Left lung (tissue), 10 donors: Measurements from ENCODE around the gene ARSB. TPM values are rescaled to one million over a fixed set of nuclear protein-coding genes. Genes with fewer than 3 reads are reported as not detected.

Experiments used
- ATAC-seq: fragments of 200-7000 bp; cut with Tn5 transposase; one replicate; pipeline ENCODE4 v1.9.1; 2020; ENCODE audit warnings: moderate library complexity
- DNase-seq, 4 donors: peaks; one replicate each; pipeline ENCODE4 v3.0.0-alpha.2; 2013 to 2020
- H3K27ac ChIP-seq, 2 donors: fragments of 200-600 bp; sonication (generic) in 1 of 2; one replicate each; pipeline versions ENCODE4 v1.5.0 to v1.8.0; 2020 to 2021
- H3K27me3 ChIP-seq, 2 donors: fragments of 200-600 bp; sonication (generic) in 1 of 2; one replicate each; pipeline versions ENCODE4 v1.5.0 to v1.8.0; 2020 to 2021
- H3K36me3 ChIP-seq, 2 donors: fragments of 200-600 bp; sonication (generic) in 1 of 2; one replicate each; pipeline versions ENCODE4 v1.5.0 to v1.8.0; 2020 to 2021
- H3K4me1 ChIP-seq, 2 donors: fragments of 200-600 bp; one replicate each; pipeline ENCODE4 v1.8.0; 2021
- H3K4me3 ChIP-seq, 2 donors: fragments of 200-600 bp; sonication (generic) in 1 of 2; one replicate each; pipeline versions ENCODE4 v1.5.0 to v1.8.0; 2020 to 2021; ENCODE audit warnings: mild to moderate bottlenecking in 1 of 2
- H3K9me3 ChIP-seq, 2 donors: fragments of 200-600 bp; sonication (generic) in 1 of 2; one replicate each; pipeline versions ENCODE4 v1.5.0 to v1.8.0; 2020 to 2021
- intact Hi-C, 2 donors: fragments of 100-400 bp; cut with DNase I; formaldehyde crosslinking; loops; one replicate each; pipeline versions ENCODE4 v1.11.2 to v1.14.2; 2022
- polyA plus RNA-seq, 6 donors: library from polyadenylated mRNA; unstranded; fragments of 120-200 nt; gene quantifications; one replicate each; pipeline ENCODE4 v1.2.1, GENCODE V29; 2013; ENCODE audit not compliant: insufficient read length in 6 of 6
- total RNA-seq, 2 donors: library from RNA; stranded (reverse); fragmentation: NEBNext Ultra II Directional; extraction: Animal tissue kit (Norgen Biotek cat#: 25700); gene quantifications; one replicate each; pipeline ENCODE4 v1.2.1, GENCODE V29; 2021
- TF ChIP-seq, protein P1 (sequence below), 2 donors: fragments of 200-600 bp; sonication (generic) in 1 of 2; IDR thresholded peaks; one replicate each; pipeline versions ENCODE4 v1.5.0 to v1.8.0; 2021; ENCODE audit warnings: antibody characterized with exemption in 2 of 2
- donor health status: DM: no; HTN: yes; CAD: no.
- donor health status: DM: no; HTN: no; CAD: no.

Gene ARSB
- total and polyA plus RNA-seq, 8 donors = 13.2 to 26.0 (median 16.8) TPM

DNA sequence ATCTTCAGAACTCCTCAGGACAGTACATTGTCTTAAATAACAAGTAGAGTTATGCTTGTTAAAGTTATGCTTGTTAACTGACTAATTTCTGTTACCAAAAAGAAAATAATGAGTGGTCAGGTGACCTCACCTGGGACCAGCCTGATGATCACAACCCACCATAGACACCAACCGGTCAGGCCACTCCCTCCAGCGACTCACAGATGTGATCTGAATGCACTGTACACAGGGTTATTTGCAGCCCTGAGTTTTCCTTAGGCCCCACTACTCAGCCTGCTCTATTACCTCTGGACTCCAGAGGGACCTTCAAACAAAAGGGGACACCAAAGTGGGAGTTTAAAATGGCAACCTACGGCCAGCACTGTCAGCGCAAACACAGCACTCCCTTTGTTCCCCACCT is 55.3 kb downstream of the ARSB start:
- H3K36me3 ChIP-seq = no peaks in the 10 kb centered on the region
- no peak for ATAC-seq
- DNase-seq = no peak
- TF ChIP-seq, protein P1, sequence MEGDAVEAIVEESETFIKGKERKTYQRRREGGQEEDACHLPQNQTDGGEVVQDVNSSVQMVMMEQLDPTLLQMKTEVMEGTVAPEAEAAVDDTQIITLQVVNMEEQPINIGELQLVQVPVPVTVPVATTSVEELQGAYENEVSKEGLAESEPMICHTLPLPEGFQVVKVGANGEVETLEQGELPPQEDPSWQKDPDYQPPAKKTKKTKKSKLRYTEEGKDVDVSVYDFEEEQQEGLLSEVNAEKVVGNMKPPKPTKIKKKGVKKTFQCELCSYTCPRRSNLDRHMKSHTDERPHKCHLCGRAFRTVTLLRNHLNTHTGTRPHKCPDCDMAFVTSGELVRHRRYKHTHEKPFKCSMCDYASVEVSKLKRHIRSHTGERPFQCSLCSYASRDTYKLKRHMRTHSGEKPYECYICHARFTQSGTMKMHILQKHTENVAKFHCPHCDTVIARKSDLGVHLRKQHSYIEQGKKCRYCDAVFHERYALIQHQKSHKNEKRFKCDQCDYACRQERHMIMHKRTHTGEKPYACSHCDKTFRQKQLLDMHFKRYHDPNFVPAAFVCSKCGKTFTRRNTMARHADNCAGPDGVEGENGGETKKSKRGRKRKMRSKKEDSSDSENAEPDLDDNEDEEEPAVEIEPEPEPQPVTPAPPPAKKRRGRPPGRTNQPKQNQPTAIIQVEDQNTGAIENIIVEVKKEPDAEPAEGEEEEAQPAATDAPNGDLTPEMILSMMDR (IDR thresholded peaks at IDR 0.05) = no peak
- H3K4me1 ChIP-seq = no peaks in the 10 kb centered on the region
- H3K27me3 ChIP-seq = no peaks in the 10 kb centered on the region
- H3K27ac ChIP-seq = no peak overlapping the region
- H3K9me3 ChIP-seq = no peaks in the 10 kb centered on the region
- no peak overlapping the region for H3K4me3 ChIP-seq
- intact Hi-C loops = no loop called here

DNA sequence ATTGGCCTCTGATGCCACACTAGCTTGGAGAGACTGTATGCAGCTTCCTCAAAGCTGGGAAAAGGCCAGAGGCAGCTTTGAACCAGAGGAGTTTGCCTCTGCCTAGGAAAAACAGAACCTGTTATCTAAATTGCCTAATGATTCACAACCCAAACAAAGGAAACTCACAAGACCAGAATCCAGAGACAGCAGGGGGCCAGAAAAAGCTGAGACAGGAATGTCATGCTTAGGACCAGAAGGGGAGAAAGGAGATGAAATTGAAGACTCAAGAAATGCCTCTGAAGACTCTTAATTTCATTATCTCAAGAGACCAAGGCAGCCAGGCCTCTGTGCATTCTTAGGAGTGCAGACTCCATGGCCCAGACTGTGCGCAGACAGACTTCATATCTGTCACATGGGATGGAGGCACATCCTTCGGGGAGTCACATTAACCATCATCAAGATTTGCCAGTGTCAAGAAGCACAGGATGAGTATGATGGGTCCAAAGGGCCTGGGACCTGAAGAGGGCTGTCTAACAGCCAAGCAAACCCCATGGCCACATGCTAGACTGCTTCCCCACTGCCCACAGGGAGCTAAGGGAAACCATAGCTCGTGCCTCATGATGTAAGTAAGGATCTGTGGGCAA is 57.3 kb downstream of the ARSB start:
- no peak overlapping the region for H3K27ac ChIP-seq
- no peaks in the 10 kb centered on the region for H3K36me3 ChIP-seq
- no peak for ATAC-seq
- no peak for DNase-seq
- intact Hi-C loops = no loop called here
- no peak overlapping the region for H3K4me3 ChIP-seq
- no peaks in the 10 kb centered on the region for H3K4me1 ChIP-seq
- TF ChIP-seq, protein P1 (IDR thresholded peaks at IDR 0.05) = no peak
- H3K27me3 ChIP-seq = no peaks in the 10 kb centered on the region
- H3K9me3 ChIP-seq = no peaks in the 10 kb centered on the region

DNA sequence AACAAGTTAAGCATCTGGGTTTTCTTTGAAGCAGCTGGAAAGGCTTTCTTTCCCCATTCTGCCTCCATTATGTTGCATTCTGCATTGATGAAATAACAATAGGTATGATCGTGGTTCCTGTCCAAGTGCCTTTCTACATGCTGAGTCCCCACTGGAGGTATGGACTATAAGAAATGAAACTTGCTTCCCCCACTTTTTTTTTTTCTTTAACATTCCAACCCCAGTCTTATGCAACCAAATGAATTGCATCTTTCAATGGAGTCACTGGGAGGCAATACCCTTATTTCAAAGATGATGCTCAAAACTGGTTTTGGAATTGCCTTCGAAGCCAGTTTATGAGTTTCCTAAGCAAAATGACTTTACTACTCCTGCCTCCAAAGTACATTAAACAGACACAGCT is 58.9 kb downstream of the ARSB start:
- TF ChIP-seq, protein P1 (IDR thresholded peaks at IDR 0.05) = no peak
- no peak for ATAC-seq
- Histone ChIP-seq H3K9me3 (no peaks in the 10 kb centered on the region), H3K36me3 (no peaks in the 10 kb centered on the region), H3K4me1 (no peaks in the 10 kb centered on the region), H3K27ac (no peak overlapping the region), H3K4me3 (no peak overlapping the region), H3K27me3 (no peaks in the 10 kb centered on the region)
- no peak for DNase-seq
- intact Hi-C loops = no loop called here

DNA sequence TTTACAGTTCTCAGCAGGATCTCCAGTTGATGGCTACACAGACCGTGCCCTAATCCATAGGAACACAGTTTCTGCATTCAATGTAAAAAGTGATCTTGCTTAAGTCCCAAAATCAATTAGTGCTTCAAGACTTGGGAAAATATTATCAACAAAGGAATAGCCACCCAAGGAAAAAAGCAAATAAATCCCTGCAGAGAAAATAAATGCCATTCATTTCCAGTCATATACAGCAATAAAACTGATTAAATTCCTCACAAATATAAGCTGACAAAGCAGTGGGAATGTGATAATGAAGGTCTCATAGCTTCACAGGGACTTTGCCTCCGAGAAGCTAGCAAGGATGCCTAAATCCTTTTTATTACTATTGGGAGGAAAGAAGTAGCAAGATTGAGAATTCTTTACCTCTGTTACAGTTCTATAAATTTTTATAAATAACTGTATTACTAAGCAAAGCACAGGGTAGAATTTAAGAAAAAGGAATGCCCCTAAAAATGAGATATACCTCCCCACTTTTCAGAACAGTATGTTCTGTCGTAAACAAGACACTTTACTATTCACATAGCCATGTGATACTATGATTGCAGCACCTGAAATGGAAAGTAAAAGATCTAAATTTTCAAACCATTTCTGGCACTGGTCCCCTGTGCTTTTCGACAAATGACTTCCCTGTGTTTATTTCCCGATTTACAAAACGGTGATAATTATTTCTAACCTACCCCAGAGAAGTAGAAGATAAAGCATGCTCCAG is 59.8 kb downstream of the ARSB start:
- H3K27me3 ChIP-seq = no peaks in the 10 kb centered on the region
- no peaks in the 10 kb centered on the region for H3K36me3 ChIP-seq
- DNase-seq = no peak
- no peak overlapping the region for H3K27ac ChIP-seq
- intact Hi-C loops = no loop called here
- ATAC-seq = no peak
- H3K9me3 ChIP-seq = no peaks in the 10 kb centered on the region
- H3K4me3 ChIP-seq = no peak overlapping the region
- TF ChIP-seq, protein P1 (IDR thresholded peaks at IDR 0.05) = no peak
- H3K4me1 ChIP-seq = no peaks in the 10 kb centered on the region

DNA sequence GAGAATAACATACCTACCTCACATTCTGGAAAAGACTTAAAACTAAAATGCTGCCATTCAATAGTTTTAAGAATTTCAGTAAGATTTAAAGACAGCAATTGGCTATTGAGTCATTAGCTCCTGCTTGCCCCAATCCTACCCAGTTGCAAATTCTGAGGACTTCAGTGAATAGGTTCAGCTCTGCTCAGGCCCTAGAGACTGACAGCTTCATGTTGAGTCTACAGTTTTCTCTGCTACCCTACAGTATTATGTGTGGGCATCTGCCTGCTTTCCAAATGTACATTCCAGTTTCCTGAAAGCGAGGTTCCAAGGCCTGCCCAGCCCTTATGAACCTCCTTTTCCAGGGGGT is 61.5 kb downstream of the ARSB start:
- DNase-seq = no peak
- intact Hi-C loops = no loop called here
- Histone ChIP-seq H3K4me3 (no peak overlapping the region), H3K36me3 (no peaks in the 10 kb centered on the region), H3K27ac (no peak overlapping the region), H3K27me3 (no peaks in the 10 kb centered on the region), H3K9me3 (no peaks in the 10 kb centered on the region), H3K4me1 (no peaks in the 10 kb centered on the region)
- ATAC-seq = no peak
- TF ChIP-seq, protein P1 (IDR thresholded peaks at IDR 0.05) = no peak
